HG03520 (cell line): Measurements from ENCODE around the gene ZC3H4.
"Not testable (repeated sequence)": the region's sequence is repeated elsewhere in the genome, so short reads cannot be mapped to it uniquely, and the experiment has no call there.

ENCODE experiments used
- ATAC-seq: cut with Tn5 transposase; IDR thresholded peaks from one replicate; pipeline ENCODE4 v1.9.1; 2021; ENCODE audit warnings: mild to moderate bottlenecking, moderate library complexity; ENCODE audit not compliant: unreplicated experiment

Gene ZC3H4

GRCh38 chr19:47109177-47109540 lies 4.4 kb downstream of the ZC3H4 start:
- ATAC-seq, result no peak

- no peak for ATAC-seq
These were observed 5.4 kb downstream of the ZC3H4 start for GRCh38 chr19:47107953-47108746.

GRCh38 chr19:47107202-47107952 lies 6.2 kb downstream of the ZC3H4 start:
- ATAC-seq, result no peak

GRCh38 chr19:47106821-47107201 lies 6.8 kb downstream of the ZC3H4 start:
- ATAC-seq, result no peak

- ATAC-seq, result no peak
These were observed 7.7 kb downstream of the ZC3H4 start for GRCh38 chr19:47105874-47106273.

- no peak for ATAC-seq
These were observed 8.9 kb downstream of the ZC3H4 start for GRCh38 chr19:47104680-47105079.

GRCh38 chr19:47102346-47103060 lies 11.1 kb downstream of the ZC3H4 start:
- ATAC-seq, result no peak

- not testable (repeated sequence) for ATAC-seq
These were observed 12.5 kb downstream of the ZC3H4 start for GRCh38 chr19:47101116-47101515.

- ATAC-seq, result no peak
These were observed 13.3 kb downstream of the ZC3H4 start for GRCh38 chr19:47100290-47100689.

- no peak for ATAC-seq
These were observed 14.0 kb downstream of the ZC3H4 start for GRCh38 chr19:47099576-47100050.

GRCh38 chr19:47098608-47099007 lies 15.0 kb downstream of the ZC3H4 start:
- ATAC-seq, result no peak

GRCh38 chr19:47097396-47098201 lies 16.0 kb downstream of the ZC3H4 start:
- no peak for ATAC-seq

- no peak for ATAC-seq
These were observed 16.9 kb downstream of the ZC3H4 start for GRCh38 chr19:47096721-47097120.

GRCh38 chr19:47096100-47096704 lies 17.4 kb downstream of the ZC3H4 start:
- no peak for ATAC-seq

GRCh38 chr19:47095476-47096099 lies 18.0 kb downstream of the ZC3H4 start:
- ATAC-seq, result no peak

GRCh38 chr19:47094557-47095475 lies 18.8 kb downstream of the ZC3H4 start:
- ATAC-seq, result no peak

GRCh38 chr19:47093841-47094240 lies 19.7 kb downstream of the ZC3H4 start:
- peak; percentile 59 for ATAC-seq

GRCh38 chr19:47093254-47093653 lies 20.3 kb downstream of the ZC3H4 start:
- ATAC-seq, result no peak
